A673 (cell line): ENCODE results near the gene CDC42BPA.

Experiments used
- EZH2 ChIP-seq: fragments of 200-600 bp; sonication (generic); IDR thresholded peaks from 2 replicates; pipeline ENCODE4 v1.6.1; 2017; ENCODE audit warnings: borderline replicate concordance, low read depth, mild to moderate bottlenecking, mixed read lengths, antibody characterized with exemption, low read length; ENCODE audit not compliant: poor library complexity, severe bottlenecking
- TF ChIP-seq, protein P1 (sequence below): fragments of 300-800, 200-600 bp; sonication (generic); conservative IDR thresholded peaks from 2 replicates; pipeline ENCODE4 v1.5.1; 2017; ENCODE audit warnings: low read depth, mild to moderate bottlenecking, antibody characterized with exemption, low read length, moderate library complexity, mixed read lengths

DNA sequence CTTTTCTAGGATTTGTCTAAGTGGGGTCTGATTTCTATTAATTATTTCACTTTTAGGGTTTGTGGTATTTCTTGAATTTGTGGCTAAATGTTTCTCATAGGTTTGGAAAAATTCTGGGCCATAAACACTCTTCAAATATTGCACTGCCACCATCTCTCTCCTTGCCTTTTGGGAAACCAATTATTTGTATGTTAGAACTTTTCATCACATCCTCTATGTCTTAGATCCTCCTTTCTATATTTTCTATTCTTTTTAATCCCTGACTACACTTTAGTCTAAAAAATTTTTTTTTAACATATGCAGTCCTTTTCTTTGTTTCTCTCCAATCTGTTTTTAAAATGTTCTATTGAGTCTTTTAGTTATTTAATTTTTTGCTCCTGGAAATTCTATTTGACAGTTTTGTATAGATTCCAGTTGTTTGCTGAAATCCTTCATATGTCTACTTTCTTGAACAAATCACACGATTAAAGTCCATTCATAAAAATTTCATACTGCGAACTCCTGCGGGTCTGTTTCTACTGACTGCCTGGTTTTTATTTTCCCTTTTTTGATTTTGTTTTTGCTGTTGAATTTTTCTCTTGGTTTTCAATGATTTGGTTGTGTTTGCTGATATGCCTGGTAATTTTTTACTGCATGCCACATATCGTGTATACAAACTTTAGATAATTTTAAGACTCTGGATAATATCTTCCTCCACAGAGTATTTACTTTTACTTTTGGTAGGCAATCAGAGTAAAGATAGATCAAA is 235.1 kb downstream of the CDC42BPA start:
- TF ChIP-seq, protein P1, sequence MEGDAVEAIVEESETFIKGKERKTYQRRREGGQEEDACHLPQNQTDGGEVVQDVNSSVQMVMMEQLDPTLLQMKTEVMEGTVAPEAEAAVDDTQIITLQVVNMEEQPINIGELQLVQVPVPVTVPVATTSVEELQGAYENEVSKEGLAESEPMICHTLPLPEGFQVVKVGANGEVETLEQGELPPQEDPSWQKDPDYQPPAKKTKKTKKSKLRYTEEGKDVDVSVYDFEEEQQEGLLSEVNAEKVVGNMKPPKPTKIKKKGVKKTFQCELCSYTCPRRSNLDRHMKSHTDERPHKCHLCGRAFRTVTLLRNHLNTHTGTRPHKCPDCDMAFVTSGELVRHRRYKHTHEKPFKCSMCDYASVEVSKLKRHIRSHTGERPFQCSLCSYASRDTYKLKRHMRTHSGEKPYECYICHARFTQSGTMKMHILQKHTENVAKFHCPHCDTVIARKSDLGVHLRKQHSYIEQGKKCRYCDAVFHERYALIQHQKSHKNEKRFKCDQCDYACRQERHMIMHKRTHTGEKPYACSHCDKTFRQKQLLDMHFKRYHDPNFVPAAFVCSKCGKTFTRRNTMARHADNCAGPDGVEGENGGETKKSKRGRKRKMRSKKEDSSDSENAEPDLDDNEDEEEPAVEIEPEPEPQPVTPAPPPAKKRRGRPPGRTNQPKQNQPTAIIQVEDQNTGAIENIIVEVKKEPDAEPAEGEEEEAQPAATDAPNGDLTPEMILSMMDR: no peak
- TF ChIP-seq EZH2: no peak
